Stimulated activated CD4-positive, alpha-beta T cell treated with anti-CD3 and anti-CD28 coated beads, Interleukin-4, amount 100 ng/mL, for 4 hours (primary cell): Measurements from ENCODE around the gene STAB2.

Experiments
- DNase-seq, 2 experiments: peaks; one replicate each; pipeline ENCODE4 v3.0.0-alpha.2; 2020

STAB2 gene

GRCh38 chr12:103698752-103699560, 111.9 kb downstream of the STAB2 start:
- DNase-seq, result no peak

DNA sequence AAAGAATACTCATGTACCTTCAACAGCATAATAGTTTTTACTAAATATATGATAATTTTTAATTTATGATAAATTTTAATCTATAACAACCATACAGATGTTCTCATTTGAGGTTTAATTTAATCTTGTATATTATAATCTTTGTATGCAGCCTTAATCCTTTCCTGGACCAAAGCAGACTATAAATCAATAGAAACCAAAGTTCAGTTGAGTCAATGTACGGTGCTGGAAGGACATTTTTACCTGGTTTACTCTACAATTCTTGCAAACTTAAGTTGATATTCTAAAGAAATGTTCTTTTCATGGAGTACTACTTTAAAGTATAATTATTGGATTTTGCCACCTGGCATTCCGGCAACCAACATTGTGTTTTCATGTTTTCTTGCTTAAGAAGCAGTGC, 118.0 kb downstream of the STAB2 start:
- no peak for DNase-seq

GRCh38 chr12:103705927-103706326, 118.9 kb downstream of the STAB2 start:
- DNase-seq, result no peak

DNA sequence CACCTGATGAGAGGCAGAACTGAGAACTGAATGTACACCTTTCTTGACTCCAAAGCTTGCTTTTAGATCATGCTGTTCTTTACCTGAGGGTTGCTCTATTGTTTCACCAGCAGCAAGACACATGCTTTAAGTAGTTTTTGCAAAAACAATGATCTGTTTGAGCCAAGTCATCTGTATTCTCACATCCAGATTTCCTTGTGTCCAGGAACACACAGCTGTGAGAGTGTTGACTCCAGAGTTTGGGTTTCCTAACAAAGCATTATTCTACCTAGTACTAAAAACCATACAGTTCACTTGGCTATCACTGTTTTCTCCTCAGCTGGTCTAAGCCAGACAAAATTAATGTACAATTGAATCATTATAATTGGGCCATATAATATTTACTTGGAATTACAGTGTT, 120.4 kb downstream of the STAB2 start:
- DNase-seq, result no peak

GRCh38 chr12:103710544-103710943, 123.5 kb downstream of the STAB2 start:
- no peak for DNase-seq

GRCh38 chr12:103712216-103712615, 125.1 kb downstream of the STAB2 start:
- no peak for DNase-seq

DNA sequence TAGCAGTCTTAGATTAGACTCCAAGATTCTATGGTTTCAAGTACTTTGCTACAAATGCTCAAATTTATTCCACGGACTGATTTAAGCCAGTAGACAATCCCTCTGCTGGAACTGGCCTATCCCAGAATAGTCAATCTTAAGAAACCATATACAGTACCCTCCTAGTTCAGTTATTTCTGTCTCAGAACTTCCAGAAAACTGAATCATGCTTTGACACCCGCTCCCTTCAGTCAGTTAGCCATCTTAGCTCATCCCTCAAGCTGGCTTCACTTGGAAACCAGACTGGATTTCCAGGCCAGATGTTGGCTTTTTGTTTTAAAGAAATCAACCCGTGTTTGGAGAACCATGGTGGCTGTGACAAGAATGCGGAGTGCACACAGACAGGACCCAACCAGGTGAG, 128.4 kb downstream of the STAB2 start:
- DNase-seq, result no peak

GRCh38 chr12:103716517-103717196, 129.6 kb downstream of the STAB2 start:
- DNase-seq, result no peak

GRCh38 chr12:103725398-103725797, 138.3 kb downstream of the STAB2 start:
- no peak for DNase-seq

DNA sequence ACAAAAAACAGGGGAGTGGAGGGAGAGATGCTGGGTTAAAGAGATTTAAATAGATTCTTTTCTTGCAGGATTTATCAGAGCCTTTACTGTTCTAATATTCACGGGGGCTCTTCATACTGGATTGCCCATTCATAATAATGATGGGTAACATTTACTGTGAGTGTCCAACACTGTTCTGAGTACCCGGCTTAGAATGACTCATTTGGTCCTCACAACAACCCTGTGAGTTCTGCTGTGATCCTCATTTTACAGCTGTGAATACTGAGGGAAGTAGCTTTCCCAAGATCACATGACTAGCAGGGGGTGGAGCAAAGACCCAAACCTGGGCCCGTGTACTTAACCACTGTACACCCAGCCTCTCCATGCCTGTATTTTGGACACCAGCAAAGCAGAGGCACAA, 140.6 kb downstream of the STAB2 start:
- no peak for DNase-seq

GRCh38 chr12:103728323-103728722, 141.2 kb downstream of the STAB2 start:
- DNase-seq, result no peak

GRCh38 chr12:103729499-103729898, 142.4 kb downstream of the STAB2 start:
- DNase-seq, result no peak

DNA sequence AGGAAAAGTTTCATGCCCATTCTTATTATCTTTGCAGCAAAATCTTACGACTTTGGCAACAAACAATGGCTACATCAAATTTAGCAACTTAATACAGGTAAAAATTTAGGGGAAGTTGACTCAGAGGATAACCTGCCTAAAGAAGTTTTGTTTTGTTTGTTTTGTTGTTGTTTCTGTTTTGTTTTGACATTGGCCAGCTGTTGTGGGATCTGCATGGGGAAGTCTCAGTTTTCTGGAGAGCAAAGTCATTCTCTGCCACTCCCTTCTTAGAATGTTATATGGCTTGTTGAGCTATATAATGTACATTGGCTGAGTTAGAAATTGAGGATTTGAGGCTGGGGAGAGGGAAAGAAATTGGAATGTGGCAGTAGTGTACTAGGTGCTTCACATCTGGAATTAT, 144.5 kb downstream of the STAB2 start:
- no peak for DNase-seq

GRCh38 chr12:103734863-103735262, 147.8 kb downstream of the STAB2 start:
- no peak for DNase-seq

- DNase-seq, result no peak
Measured at GRCh38 chr12:103735291-103735690, 148.2 kb downstream of the STAB2 start.

GRCh38 chr12:103736572-103736971, 149.5 kb downstream of the STAB2 start:
- no peak for DNase-seq

- no peak for DNase-seq
Measured at GRCh38 chr12:103737881-103738280, 150.8 kb downstream of the STAB2 start.

- DNase-seq, result no peak
Measured at GRCh38 chr12:103742349-103742932, 155.4 kb downstream of the STAB2 start.

DNA sequence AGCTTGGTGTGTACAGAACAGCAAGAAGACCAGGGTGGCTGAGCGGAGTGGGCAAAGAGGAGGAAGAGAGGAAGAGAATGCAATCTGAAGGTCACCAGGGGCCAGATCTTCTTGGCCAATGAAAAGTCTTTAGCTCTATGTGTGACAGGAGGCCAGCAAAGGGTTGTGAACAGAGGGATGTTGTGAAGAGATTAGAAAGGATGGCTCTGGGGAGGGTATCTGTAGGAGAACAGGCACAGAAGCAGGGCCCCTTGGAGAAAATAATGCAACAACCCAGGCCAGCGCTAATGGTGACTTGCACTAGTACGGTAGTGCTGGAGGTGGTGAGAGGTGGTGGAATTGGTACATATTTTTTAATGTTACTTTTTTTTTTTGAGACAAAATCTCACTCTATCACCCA, 156.7 kb downstream of the STAB2 start:
- DNase-seq, result no peak

GRCh38 chr12:103745962-103746361, 158.9 kb downstream of the STAB2 start:
- DNase-seq, result no peak

- DNase-seq, result no peak
Measured at GRCh38 chr12:103748002-103748401, 160.9 kb downstream of the STAB2 start.

- DNase-seq, result no peak
Measured at GRCh38 chr12:103748875-103749274, 161.8 kb downstream of the STAB2 start.

- DNase-seq, result no peak
Measured at GRCh38 chr12:103751171-103751570, 164.1 kb downstream of the STAB2 start.

DNA sequence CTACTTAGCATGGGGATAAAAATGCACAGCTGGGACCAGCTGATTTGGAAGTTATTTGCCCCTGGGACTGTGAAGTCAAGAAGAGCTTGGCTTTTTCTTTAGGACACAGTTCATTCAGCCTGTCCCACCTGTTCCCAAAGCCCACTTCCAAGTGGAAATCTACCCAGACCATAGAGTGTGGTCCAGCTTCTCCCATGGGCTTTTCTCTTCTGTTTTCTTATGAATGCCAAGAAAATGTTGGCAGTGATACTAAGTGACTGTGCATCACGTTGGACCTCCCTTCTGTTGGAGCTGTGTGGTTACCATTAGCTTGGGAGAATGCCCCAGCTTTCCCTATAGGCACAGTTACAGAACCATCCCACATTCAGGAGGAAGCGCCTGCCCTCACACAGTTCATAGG, 164.5 kb downstream of the STAB2 start:
- DNase-seq, result no peak
